Endothelial cell of umbilical vein (primary cell): ENCODE results near the gene STMN3. TPM values are rescaled to one million over a fixed set of nuclear protein-coding genes. Genes with fewer than 3 reads are reported as not detected.

Experiments
- Bru-seq: library from RNA; stranded (reverse); fragments of 400-500 nt; gene quantifications from one replicate; lab custom pipeline; 2021; lab: Mats Ljungman, UMichigan
- BruChase-seq, 2 experiments: library from RNA; stranded (reverse); fragments of 400-500 nt; gene quantifications; one replicate each; lab custom pipeline; 2021; lab: Mats Ljungman, UMichigan
- BruUV-seq: library from RNA; stranded (reverse); fragments of 400-500 nt; replicated peaks from 2 replicates; lab custom pipeline; 2021; lab: Mats Ljungman, UMichigan
- CTCF ChIA-PET: fragments of 300-600, 350-600 bp; sonication (Branson Sonifier 250); formaldehyde crosslinking; loops from one replicate; lab custom pipeline; 2021; ENCODE audit warnings: antibody characterized with exemption, inconsistent platforms; lab: Charles Lee
- POLR2A ChIA-PET: fragments of 300-600, 350-600 bp; sonication (Branson Sonifier 250); formaldehyde crosslinking; loops from one replicate; lab custom pipeline; 2021; ENCODE audit warnings: antibody characterized with exemption, inconsistent platforms; lab: Charles Lee
- DNase-seq: peaks from one replicate; pipeline ENCODE4 v3.0.0-alpha.2; 2011; ENCODE audit warnings: low read depth, low spot score
- FAIRE-seq: peaks from 2 replicates; lab custom pipeline; 2011; peaks lifted over from hg19 to GRCh38; lab: Jason Lieb, UNC
- H2AFZ ChIP-seq: 2 replicates; pipeline ENCODE4 v1.6.0; 2012; ENCODE audit warnings: low read depth, low read length, control low read depth, inconsistent platforms
- H3K27ac ChIP-seq: 2 replicates; pipeline ENCODE4 v1.5.1; 2011; ENCODE audit warnings: low read depth, mild to moderate bottlenecking, control low read depth, low read length, moderate library complexity; ENCODE audit not compliant: insufficient read depth
- H3K27me3 ChIP-seq, 2 experiments: 2 replicates each; pipeline versions ENCODE4 v1.6.0 to v1.6.1; 2011; ENCODE audit warnings: low read length in 2 of 2, mixed read lengths in 1 of 2; ENCODE audit not compliant: control insufficient read depth in 2 of 2, insufficient read depth in 2 of 2
- H3K36me3 ChIP-seq, 2 experiments: 2 replicates in 1 of 2; 3 replicates in 1 of 2; pipeline ENCODE4 v1.5.1; 2011; ENCODE audit warnings: low read length in 2 of 2, mild to moderate bottlenecking in 1 of 2, moderate library complexity in 1 of 2; ENCODE audit not compliant: control insufficient read depth in 2 of 2, insufficient read depth in 2 of 2; ENCODE audit errors: extremely low read depth in 1 of 2
- H3K4me1 ChIP-seq: 3 replicates; pipeline ENCODE4 v1.5.1; 2011; ENCODE audit warnings: mild to moderate bottlenecking, low read length; ENCODE audit not compliant: control insufficient read depth, insufficient read depth; ENCODE audit errors: extremely low read depth
- H3K4me2 ChIP-seq: 2 replicates; pipeline ENCODE4 v1.6.1; 2011; ENCODE audit warnings: low read length, control low read depth, mixed read lengths; ENCODE audit not compliant: insufficient read depth
- H3K4me3 ChIP-seq, 3 experiments: fragments of 200-600 bp in 1 of 3; sonication (generic), shearing (Covaris generic) in 1 of 3; replicated peaks in 1 of 3; 2 replicates each; pipeline ENCODE4 v1.5.1; 2011 to 2016; ENCODE audit warnings: control low read depth in 3 of 3, low read length in 3 of 3, mild to moderate bottlenecking in 2 of 3, inconsistent platforms in 1 of 3, low read depth in 1 of 3, moderate library complexity in 1 of 3; ENCODE audit not compliant: insufficient read depth in 1 of 3
- H3K79me2 ChIP-seq: 2 replicates; pipeline ENCODE4 v1.6.0; 2012; ENCODE audit warnings: low read length, inconsistent platforms; ENCODE audit not compliant: control insufficient read depth, insufficient read depth
- H3K9ac ChIP-seq: replicated peaks from 2 replicates; pipeline ENCODE3; 2011; ENCODE audit warnings: low read length, control low read depth; ENCODE audit not compliant: insufficient read depth; ENCODE audit errors: extremely low read depth
- H3K9me1 ChIP-seq: replicated peaks from 3 replicates; pipeline ENCODE4 v1.6.0; 2011; ENCODE audit warnings: mild to moderate bottlenecking, low read length; ENCODE audit not compliant: control insufficient read depth, insufficient read depth; ENCODE audit errors: extremely low read depth
- H3K9me3 ChIP-seq: replicated peaks from 2 replicates; pipeline ENCODE4 v1.5.1; 2012; ENCODE audit warnings: low read length, inconsistent platforms; ENCODE audit not compliant: control insufficient read depth, insufficient read depth
- H4K20me1 ChIP-seq: replicated peaks from 2 replicates; pipeline ENCODE3; 2011; ENCODE audit warnings: mild to moderate bottlenecking, low read length; ENCODE audit not compliant: control insufficient read depth, insufficient read depth; ENCODE audit errors: extremely low read depth
- CTCF ChIP-seq, 2 donors: IDR thresholded peaks; 1 replicate in 1 of 2; 2 replicates in 1 of 2; pipeline ENCODE4 v1.5.1; 2011; ENCODE audit warnings: low read length in 2 of 2, mild to moderate bottlenecking in 2 of 2, moderate library complexity in 2 of 2, control low read depth in 1 of 2, inconsistent platforms in 1 of 2, low read depth in 1 of 2; ENCODE audit not compliant: insufficient read depth in 1 of 2; ENCODE audit errors: extremely low read depth in 1 of 2
- POLR2AphosphoS5 ChIP-seq: IDR thresholded peaks from 2 replicates; pipeline ENCODE4 v1.6.1; 2012; ENCODE audit warnings: low read depth, mild to moderate bottlenecking, control low read depth, low read length, moderate library complexity; ENCODE audit not compliant: insufficient read depth
- dilution Hi-C: fragments of 300-500 bp; cut with MboI; formaldehyde crosslinking; loops from one replicate; pipeline ENCODE4 v1.15.0; 2019; ENCODE audit warnings: low sequenced_read_pairs; ENCODE audit not compliant: extremely low pct_ligation_motif_present
- intact Hi-C: fragments of 100-400 bp; cut with micrococcal nuclease; formaldehyde crosslinking; loops from one replicate; pipeline ENCODE4 v1.10.0; 2022
- long read RNA-seq: library from polyadenylated mRNA; stranded (forward); transcript quantifications from one replicate; pipeline ENCODE4 v2.0.0, GENCODE V29; 2021
- polyA minus RNA-seq, 3 experiments: library from RNA; depleted of rRNA, polyadenylated mRNA; stranded (reverse); fragments of >200 nt; gene quantifications; 1 replicate in 1 of 3; 2 replicates in 2 of 3; pipeline ENCODE4 v1.2.3, GENCODE V29; 2011
- polyA plus RNA-seq, 4 experiments: library from polyadenylated mRNA; depleted of rRNA in 3 of 4; stranded (reverse) in 3 of 4; unstranded in 1 of 4; fragments of >200 nt; gene quantifications; 2 replicates each; pipeline versions ENCODE4 v1.2.1 to v1.2.3, GENCODE V29; 2011 to 2012; ENCODE audit warnings: missing spikeins in 1 of 4
- total RNA-seq: library from RNA; stranded (reverse); gene quantifications from 2 replicates; pipeline ENCODE4 v1.2.3, GENCODE V29; 2021

STMN3 gene
- total RNA-seq (1.7 and 1.8 TPM in 2 replicates), polyA plus RNA-seq (4.7 and 8.4 TPM in 2 replicates), polyA minus RNA-seq (2.0 and 2.2 TPM in 2 replicates), Bru-seq, nascent RNA (percentile 19 among the genes with signal in this experiment), BruChase-seq, experiment 1, labeled RNA remaining after a 6-hour chase (percentile 28 among the genes with signal in this experiment), BruChase-seq, experiment 2, labeled RNA remaining after a 2-hour chase (percentile 21 among the genes with signal in this experiment)
- 4.4 and 6.7 TPM in 2 replicates for polyA plus RNA-seq (2011; cell fraction: cytosol; rRNA removed)
- 7.3 and 9.2 TPM in 2 replicates for polyA plus RNA-seq (2011; cell fraction: nucleus; rRNA removed)
- polyA plus RNA-seq (2012), result 10.3 and 30.0 TPM in 2 replicates
- not detected for polyA minus RNA-seq (2011; cell fraction: cytosol; rRNA and poly(A)+ RNA removed)
- 0.58 and 1.3 TPM in 2 replicates for polyA minus RNA-seq (2011; cell fraction: nucleus; rRNA and poly(A)+ RNA removed)
- long read RNA-seq, partial matches to known transcripts, result 1 of 3 reads
- long read RNA-seq, other reads (novel, unspliced or antisense), result 1 of 3 reads

DNA sequence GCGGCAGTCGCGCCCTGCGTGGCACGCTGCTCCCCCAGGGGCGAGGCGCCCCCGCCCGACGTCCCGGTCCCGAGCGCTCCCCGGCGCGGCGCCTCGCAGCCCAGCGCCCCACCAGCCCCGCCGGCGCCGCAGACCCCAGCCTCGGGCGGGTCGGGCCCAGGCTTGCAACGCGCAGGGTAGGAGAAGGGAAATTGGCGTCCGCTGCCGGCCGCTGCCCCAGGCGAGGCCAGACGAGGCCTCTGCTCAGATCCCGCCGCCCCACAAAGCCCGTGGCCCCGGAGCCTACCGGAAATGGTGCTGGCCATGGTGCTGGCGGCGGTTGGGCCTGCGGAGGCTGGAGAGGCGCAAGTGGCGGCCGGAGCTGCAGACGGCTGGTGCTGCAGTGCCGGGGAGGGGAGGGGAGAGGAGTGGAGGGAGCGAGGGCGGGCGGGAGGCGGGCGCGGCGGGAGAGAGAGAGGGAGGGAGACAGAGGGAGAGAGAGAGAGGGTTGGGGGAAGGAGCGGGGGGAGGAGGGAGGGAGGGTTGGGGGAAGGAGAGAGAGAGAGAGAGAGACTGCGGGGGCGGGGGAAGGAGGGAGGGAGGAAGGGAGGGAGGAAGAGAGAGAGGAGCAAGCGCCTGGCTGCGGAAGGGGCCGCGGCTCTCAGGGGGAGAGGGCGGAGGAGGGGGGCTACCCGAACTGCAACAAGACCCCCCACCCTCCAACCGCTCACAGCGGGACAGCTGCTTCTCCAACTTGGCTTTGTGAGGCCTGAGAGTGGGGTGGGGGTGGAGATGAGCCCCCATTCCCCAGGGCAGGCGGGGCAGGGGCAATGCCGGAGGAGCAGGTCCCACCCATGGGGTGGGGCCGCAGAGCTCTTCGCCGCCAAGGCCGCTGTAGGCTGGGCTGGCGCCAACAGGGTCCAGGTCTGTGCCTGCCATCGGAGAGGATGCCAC lies at the start of gene STMN3:
Gene STMN3, minus strand, starts transcription at position 384 of the 933 bp plus-strand sequence. Its CDS starts 79 bp downstream, at position 305.
- BruUV-seq, result no TSS peak
- no peaks in the 10 kb centered on the region for H3K79me2 ChIP-seq
- H4K20me1 ChIP-seq, result no peaks in the 10 kb centered on the region
- H3K4me2 ChIP-seq, result peak within 1 kb of the TSS; percentile 47
- peak; percentile 80 for FAIRE-seq
- peak within 1 kb of the TSS; percentile 55 for H2AFZ ChIP-seq
- H3K27me3 ChIP-seq, result peaks cover 1 to 11% of the 10 kb centered on the region in 2 experiments
- no peak within 1 kb of the TSS for H3K27ac ChIP-seq
- no peaks in the 10 kb centered on the region for H3K9me1 ChIP-seq
- CTCF ChIA-PET, result interaction anchor here (1.0 to 2.0 kb wide), 3 partner anchors 12 to 16 kb away, joined by 3 to 5 read pairs (median 3); no protein-coding TSS in a partner anchor
- H3K9ac ChIP-seq, result no peak within 1 kb of the TSS
- peak within 1 kb of the TSS; percentile 4 to 43 (median 35) for H3K4me3 ChIP-seq
- no peaks in the 10 kb centered on the region for H3K9me3 ChIP-seq
- H3K36me3 ChIP-seq, result no peaks in the 10 kb centered on the region
- TF ChIP-seq POLR2AphosphoS5, result peak; percentile 81
- no peak for TF ChIP-seq CTCF (IDR thresholded peaks at IDR 0.05; ENCODE audit: extremely low read depth in 1 of 2, insufficient read depth in 1 of 2, low read depth in 1 of 2, low read length in 2 of 2)
- POLR2A ChIA-PET, result no interaction called here
- H3K4me1 ChIP-seq, result peaks cover 9% of the 10 kb centered on the region
- dilution Hi-C loops, result no loop called here
- DNase-seq, result peak; percentile 76
- intact Hi-C loops, result no loop called here
